Measurements from ENCODE around the gene TXN. TPM values are rescaled to one million over a fixed set of nuclear protein-coding genes. Genes with fewer than 3 reads are reported as not detected.
A peak's percentile ranks its signal among the peaks of the same experiment; 100 is the strongest.

Gene TXN
- total and polyA plus RNA-seq, 10 of the 15 experiments (the other 5 are each of a cell fraction or from before 2014, with no cell fraction given) = 309 to 2,304 (median 650) TPM

- ChIA-PET SMC1A (ENCODE audit: uncharacterized antibody, unreplicated experiment) (no interaction called here), POLR2A (no interaction called here), RAD21 (ENCODE audit: unreplicated experiment) (interaction anchor here (1.2 kb wide), 1 partner anchor 9 kb away, joined by 4 read pairs; no protein-coding TSS in a partner anchor), CTCF (interaction anchor here (0.7 to 2.2 kb wide), 2 partner anchors 10 to 184 kb away, joined by 3 to 8 read pairs; no protein-coding TSS in a partner anchor)
- Histone ChIP-seq H3K79me2 (ENCODE audit: control insufficient read depth, insufficient read depth, low read length) (peaks cover 49% of the 10 kb centered on the region), H4K20me1 (ENCODE audit: control insufficient read depth, insufficient read depth) (no peaks in the 10 kb centered on the region), H3K4me2 (ENCODE audit: control insufficient read depth, insufficient read depth) (no peak overlapping the region), H3K9ac (ENCODE audit: control insufficient read depth, insufficient read depth, low read length) (no peak overlapping the region), H3K4me1 (ENCODE audit: control insufficient read depth, insufficient read depth, low read length) (no peaks in the 10 kb centered on the region; the same call in 1 of the 2 replicates), H3K27me3 (replicated peaks in 1 of 2; ENCODE audit: control insufficient read depth in 2 of 2, insufficient read depth in 2 of 2, low read length in 1 of 2) (no peaks in the 10 kb centered on the region), H3K36me3 (ENCODE audit: control insufficient read depth in 2 of 2, insufficient read depth in 2 of 2, low read length in 1 of 2) (peaks cover 9 to 28% of the 10 kb centered on the region in 2 experiments), H3K4me3 (no peak overlapping the region), H2AFZ (ENCODE audit: control insufficient read depth, low read depth, low read length) (no peak overlapping the region), H3K9me3 (replicated peaks; ENCODE audit: control insufficient read depth, insufficient read depth, low read length) (no peaks in the 10 kb centered on the region), H3K27ac (ENCODE audit: control insufficient read depth, insufficient read depth) (no peak overlapping the region)
- 100% methylated on average over 2 of the region's 2 CpGs for WGBS (ENCODE audit: insufficient coverage, insufficient replicate concordance, low lambda C conversion rate, missing lambda C conversion rate)
- in situ Hi-C loops (cut with MboI) (no loop called here), intact Hi-C loops (cut with micrococcal nuclease; ENCODE audit: unreplicated experiment) (no loop called here)
- ATAC-seq = no peak; the same call in 2 of the 3 replicates
- TSS peak; percentile 0 for BruUV-seq (replicated peaks)
- TF ChIP-seq RELA (IDR thresholded peaks at IDR 0.05; ENCODE audit: borderline replicate concordance, partially characterized antibody) (no peak), ZNF592 (IDR thresholded peaks at IDR 0.05) (no peak), CREM (IDR thresholded peaks at IDR 0.05; ENCODE audit: low read depth) (no peak)
- DNase-seq (ENCODE audit: low read depth, low spot score) = no peak
- FAIRE-seq = no peak
These were observed 7.9 kb downstream of the TXN start for GRCh38 chr9:110248361-110248760.
